WI38 (cell line): ENCODE data around the gene C9orf153.

Source experiments
- H3K4me3 ChIP-seq: 2 replicates; pipeline ENCODE4 v1.5.1; 2011; ENCODE audit warnings: low read depth, mild to moderate bottlenecking, control low read depth, low read length
- CTCF ChIP-seq: IDR thresholded peaks from 2 replicates; pipeline ENCODE4 v1.5.1; 2012; ENCODE audit warnings: low read depth, mild to moderate bottlenecking, control low read depth, low read length

C9orf153 gene

GRCh38 chr9:86288499-86289198 is 29.2 kb upstream of the C9orf153 start:
- no peak overlapping the region for H3K4me3 ChIP-seq
- no peak for TF ChIP-seq CTCF

GRCh38 chr9:86287013-86287412 is 27.6 kb upstream of the C9orf153 start:
- peak; percentile 17; the same call in 1 of the 2 replicates for TF ChIP-seq CTCF
- no peak overlapping the region for H3K4me3 ChIP-seq

GRCh38 chr9:86286278-86286677 is 26.8 kb upstream of the C9orf153 start:
- H3K4me3 ChIP-seq, result no peak overlapping the region
- TF ChIP-seq CTCF, result no peak

GRCh38 chr9:86285261-86285660 is 25.8 kb upstream of the C9orf153 start:
- H3K4me3 ChIP-seq, result no peak overlapping the region
- no peak for TF ChIP-seq CTCF

- peak overlapping the region; percentile 89 for H3K4me3 ChIP-seq
- TF ChIP-seq CTCF, result no peak
Observed at GRCh38 chr9:86282979-86283535, 23.6 kb upstream of the C9orf153 start.

- no peak for TF ChIP-seq CTCF
Observed at GRCh38 chr9:86282077-86282978, 22.9 kb upstream of the C9orf153 start, which contains the start of gene ISCA1. ISCA1 (minus strand) TSS chr9:86282538; CDS start chr9:86282458, 80 bp downstream.

More at GRCh38 chr9:86282077-86282978, 22.9 kb upstream of the C9orf153 start, which contains the start of gene ISCA1:
- H3K4me3 ChIP-seq, result peak within 1 kb of the TSS; percentile 89
